ENCODE results near the gene SDR39U1. TPM values are rescaled to one million over a fixed set of nuclear protein-coding genes. Genes with fewer than 3 reads are reported as not detected.
A peak's percentile ranks its signal among the peaks of the same experiment; 100 is the strongest.

Gene SDR39U1
- total RNA-seq, 1 donor, result 39.6 TPM

DNA sequence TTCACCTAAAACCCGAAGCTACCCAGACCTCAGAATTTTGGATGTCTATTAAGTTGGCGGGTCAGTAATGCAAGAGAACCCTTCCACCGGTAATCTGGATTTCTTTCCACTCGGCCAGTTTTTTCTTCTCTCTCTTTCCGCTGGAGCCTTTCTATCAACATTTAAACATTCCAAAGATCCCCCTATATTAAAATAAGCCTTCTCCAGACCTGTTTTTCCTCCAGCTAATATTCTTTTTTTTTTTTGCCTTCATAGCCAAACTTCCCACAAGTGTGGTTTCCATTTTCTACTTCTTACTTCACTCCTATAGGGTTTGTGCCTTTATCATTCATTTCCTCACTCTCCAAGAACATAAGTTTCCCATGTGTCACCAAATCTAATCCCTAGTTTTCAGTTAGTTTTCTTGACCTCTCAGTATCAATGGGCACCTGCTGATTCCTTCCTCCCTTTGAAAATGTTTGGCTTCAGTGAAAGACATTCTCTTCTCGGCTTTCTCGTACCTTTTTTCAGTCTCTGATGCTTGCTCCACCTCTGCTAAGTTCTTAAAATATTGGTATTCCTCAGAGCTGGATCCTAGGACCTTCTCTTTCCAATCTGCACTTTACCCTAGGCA lies 583 bp upstream of the SDR39U1 start:
- no peak for DNase-seq (ENCODE audit: low read depth in 2 of 3, low spot score in 2 of 3)

DNA sequence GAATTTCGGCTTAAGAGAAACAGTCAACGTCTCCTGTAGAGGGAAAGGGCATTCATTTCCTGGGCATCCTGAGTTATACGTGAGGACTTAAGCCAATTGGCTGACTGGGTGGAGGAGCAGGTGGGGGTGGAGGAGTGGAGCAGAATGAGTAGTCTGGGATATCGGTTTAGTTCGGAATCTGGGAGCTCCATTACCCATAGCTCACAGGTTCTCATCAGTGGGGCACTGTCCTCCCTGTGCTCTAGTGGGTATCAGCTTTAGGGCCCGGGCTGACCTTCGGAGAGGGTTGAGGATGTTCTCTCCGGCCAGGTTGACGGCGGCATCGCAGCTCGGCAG lies 704 bp downstream of the SDR39U1 start:
- DNase-seq (ENCODE audit: low read depth in 2 of 3, low spot score in 2 of 3), result no peak

DNA sequence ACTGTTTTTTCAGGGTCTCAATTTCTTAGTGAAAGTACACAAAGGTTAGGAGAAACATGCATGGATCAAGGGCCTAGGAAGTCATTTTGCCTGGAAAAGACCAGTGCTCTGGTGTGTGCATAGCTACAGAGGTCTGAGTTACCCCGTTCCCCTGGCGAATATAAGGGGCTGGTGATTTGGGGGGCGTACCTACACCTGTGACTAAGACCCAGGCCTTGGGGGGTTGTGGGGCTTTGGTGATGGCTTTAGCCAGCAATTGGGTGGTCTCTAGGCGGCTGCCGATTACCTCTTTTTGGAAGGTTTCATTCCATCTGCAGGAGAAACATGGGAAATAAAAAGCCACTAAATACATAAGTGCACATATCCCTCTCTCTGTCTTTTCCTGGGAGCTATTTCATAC lies 1.1 kb downstream of the SDR39U1 start:
- DNase-seq (ENCODE audit: low read depth in 2 of 3, low spot score in 2 of 3), result no peak

- DNase-seq (ENCODE audit: low read depth in 2 of 3, low spot score in 2 of 3), result no peak
These were observed 1.8 kb downstream of the SDR39U1 start for GRCh38 chr14:24440606-24441399.

GRCh38 chr14:24439830-24440605 lies 2.6 kb downstream of the SDR39U1 start:
- no peak for DNase-seq (ENCODE audit: low read depth in 2 of 3, low spot score in 2 of 3)

DNA sequence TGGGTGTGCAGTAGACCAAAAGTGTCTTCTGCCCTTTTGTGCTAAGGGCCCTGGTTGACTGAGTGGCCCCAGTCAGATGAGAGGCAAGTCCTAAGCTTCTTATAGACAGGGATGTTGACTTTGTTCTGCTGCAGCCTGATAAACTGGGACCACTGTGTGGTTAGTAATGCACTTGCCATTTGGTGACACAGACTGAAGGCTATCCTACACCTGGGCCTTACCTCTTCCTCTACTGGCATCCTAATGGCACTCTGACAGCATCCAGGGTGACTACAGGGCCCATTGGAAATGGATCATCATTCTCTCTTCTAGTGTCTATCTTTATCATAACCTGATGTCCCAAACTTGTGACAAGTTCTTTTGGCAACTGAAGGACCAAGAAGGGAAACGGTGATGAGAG lies 3.3 kb downstream of the SDR39U1 start:
- no peak for DNase-seq (ENCODE audit: low read depth in 2 of 3, low spot score in 2 of 3)

- DNase-seq (ENCODE audit: low read depth in 2 of 3, low spot score in 2 of 3), result no peak
These were observed 4.1 kb downstream of the SDR39U1 start for GRCh38 chr14:24438223-24439097.

- no peak for DNase-seq (ENCODE audit: low read depth in 2 of 3, low spot score in 2 of 3)
These were observed 4.9 kb downstream of the SDR39U1 start for GRCh38 chr14:24437736-24438067.

DNA sequence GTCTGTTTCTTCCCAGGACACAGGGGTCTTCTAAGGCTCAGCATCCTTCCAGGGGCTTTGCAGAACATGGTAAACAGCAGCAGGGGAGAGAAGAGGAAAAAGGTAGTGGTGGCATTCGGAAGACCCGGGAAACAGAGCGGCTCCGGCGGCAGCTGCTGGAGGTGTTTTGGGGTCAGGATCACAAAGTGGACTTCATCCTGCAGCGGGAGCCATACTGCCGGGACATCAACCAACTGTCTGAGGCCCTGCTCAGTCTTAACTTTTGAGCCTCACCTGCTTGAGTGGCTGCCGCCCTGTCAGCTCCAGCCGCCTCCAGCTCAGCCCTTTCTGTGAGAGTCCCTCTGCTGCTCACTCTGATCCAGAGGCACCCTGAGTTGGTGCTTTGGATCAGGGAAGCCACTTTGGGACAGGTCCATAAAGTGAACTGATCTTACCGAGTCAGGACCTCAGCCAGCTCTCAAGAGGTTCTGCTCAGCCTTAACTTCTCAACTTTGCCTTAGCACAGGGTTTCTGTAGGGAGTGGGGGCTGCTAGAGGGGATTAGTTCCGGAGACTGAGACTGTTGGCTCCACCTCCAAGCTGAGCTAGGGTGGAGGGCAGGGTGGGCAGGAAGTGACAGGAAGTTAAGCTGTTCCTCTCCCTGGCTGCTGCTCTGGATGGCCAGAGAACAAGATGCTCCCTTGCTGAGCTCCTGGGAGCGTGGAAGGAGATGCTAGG lies 5.4 kb downstream of the SDR39U1 start:
- peak in 1 of 3 donors; percentile 36 for DNase-seq (ENCODE audit: low read depth in 2 of 3, low spot score in 2 of 3)

DNA sequence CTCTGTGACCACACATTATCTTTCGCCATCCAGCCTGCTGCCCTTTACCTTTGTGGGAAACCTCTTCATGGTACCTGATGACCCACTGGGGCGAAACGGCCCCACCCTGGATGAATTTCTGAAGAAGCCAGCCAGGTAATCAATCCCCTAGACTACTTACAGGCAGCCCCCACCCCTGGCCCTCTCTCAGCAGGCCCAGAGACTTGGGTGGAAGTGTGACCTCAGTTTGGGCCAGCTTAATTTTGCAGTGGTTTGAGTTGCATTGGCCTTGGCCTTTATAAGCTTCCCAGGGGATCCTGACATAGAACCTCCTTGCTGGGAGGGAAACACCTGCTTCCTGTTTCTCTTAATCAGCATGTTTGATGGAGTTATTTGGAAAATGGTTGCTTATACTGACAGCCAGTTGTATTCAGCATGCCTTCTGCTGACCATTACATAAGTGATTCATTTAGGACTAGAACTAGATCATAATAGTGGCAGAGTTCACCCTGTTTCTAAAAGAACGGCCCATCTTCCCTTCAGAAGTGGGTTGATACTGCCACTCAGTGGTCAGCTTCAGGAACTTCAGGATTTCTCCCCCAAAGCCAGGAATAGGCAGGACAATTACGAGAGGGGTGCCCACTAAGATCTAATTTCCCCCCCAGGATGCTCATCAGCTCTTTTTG lies 6.1 kb downstream of the SDR39U1 start:
- DNase-seq (ENCODE audit: low read depth in 2 of 3, low spot score in 2 of 3), result peak in 2 of 3 donors; percentile 64 to 81

DNA sequence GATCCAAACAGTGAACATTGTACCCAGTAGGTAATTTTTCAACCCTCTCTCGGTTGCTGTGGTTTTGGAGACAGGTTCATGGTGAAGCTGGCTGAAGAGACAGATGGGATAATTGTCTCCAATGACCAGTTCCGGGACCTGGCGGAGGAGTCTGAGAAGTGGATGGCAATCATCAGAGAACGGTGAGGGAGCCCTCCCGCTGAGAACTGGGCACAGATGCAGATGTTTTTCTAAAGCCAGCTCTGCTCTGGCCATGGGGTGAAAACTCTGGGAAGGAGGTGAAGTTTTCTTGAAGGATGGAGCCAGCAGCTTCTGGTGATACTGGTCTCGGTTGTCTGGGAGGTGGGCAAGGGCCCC lies 6.6 kb downstream of the SDR39U1 start:
- no peak for DNase-seq (ENCODE audit: low read depth in 2 of 3, low spot score in 2 of 3)

- no peak for DNase-seq (ENCODE audit: low read depth in 2 of 3, low spot score in 2 of 3)
These were observed 7.3 kb downstream of the SDR39U1 start for GRCh38 chr14:24435192-24435810.

GRCh38 chr14:24434676-24435075 lies 7.9 kb downstream of the SDR39U1 start:
- no peak for DNase-seq (ENCODE audit: low read depth in 2 of 3, low spot score in 2 of 3)

DNA sequence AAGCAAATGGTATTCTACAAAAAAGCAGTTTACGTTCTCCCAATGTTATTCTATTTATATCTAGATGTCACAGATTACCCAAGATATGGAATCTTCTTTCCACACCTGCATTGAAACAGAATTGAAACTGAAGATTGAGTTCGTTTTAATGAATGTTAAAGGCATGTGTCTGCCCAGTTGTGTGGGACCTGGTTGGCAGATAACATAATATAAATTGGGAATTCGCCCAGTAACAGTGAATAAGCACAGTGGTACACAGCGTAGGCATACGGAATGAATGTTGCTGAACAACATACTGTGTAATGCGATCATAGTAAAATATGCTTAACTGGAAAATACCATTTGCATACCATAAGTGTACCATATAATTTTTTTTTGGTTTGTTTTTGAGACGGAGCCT lies 8.5 kb downstream of the SDR39U1 start:
- no peak for DNase-seq (ENCODE audit: low read depth in 2 of 3, low spot score in 2 of 3)

DNA sequence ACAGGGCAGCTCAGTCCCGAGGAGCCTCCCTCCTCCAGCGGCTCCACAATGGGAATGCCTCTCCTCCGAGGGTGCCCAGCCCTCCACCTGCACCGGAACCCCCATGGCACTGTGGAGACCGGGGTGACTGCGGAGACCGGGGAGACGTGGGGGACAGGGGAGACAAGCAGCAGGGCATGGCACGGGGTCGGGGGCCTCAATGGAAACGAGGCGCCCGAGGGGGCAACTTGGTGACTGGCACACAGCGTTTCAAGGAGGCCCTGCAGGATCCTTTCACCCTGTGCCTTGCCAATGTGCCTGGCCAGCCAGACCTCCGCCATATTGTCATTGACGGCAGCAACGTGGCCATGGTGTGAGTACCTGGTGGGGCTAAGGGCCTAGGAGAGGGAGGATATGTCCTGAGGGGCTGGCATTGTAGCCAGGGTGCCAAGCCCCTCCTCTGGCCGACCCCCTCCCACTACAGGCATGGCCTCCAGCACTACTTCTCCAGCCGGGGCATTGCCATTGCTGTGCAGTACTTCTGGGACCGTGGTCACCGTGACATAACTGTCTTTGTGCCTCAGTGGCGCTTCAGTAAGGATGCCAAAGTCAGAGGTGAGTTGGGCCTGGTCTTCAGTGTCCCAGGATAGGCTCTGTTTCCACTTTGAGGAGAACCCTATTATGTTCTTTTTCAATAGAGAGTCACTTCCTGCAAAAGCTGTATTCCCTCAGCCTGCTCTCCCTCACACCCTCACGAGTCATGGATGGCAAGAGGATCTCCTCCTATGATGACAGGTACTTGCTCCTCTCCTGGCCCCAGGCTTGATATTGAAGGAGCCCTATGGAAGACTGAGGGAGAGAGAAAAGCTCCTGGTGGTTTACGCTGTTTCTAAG lies 10.1 kb downstream of the SDR39U1 start:
- no peak for DNase-seq (ENCODE audit: low read depth in 2 of 3, low spot score in 2 of 3)

GRCh38 chr14:24431569-24432258 lies 10.9 kb downstream of the SDR39U1 start:
- DNase-seq (ENCODE audit: low read depth in 2 of 3, low spot score in 2 of 3), result peak; percentile 77 to 95 (median 92)

- DNase-seq (ENCODE audit: low read depth in 2 of 3, low spot score in 2 of 3), result peak in 2 of 3 donors; percentile 57 to 62
These were observed 11.7 kb downstream of the SDR39U1 start for GRCh38 chr14:24430682-24431568.

Data from hematopoietic multipotent progenitor cell (in vitro differentiated cells).